Astrocyte (in vitro differentiated cells and primary cell): Measurements from ENCODE around the gene GREM1. TPM values are rescaled to one million over a fixed set of nuclear protein-coding genes. Genes with fewer than 3 reads are reported as not detected.

Experiments used
- DNase-seq: peaks from one replicate; pipeline ENCODE4 v3.0.0-alpha.2; 2010; ENCODE audit warnings: low read depth
- FAIRE-seq: peaks from 2 replicates; lab custom pipeline; 2011; peaks lifted over from hg19 to GRCh38; lab: Jason Lieb, UNC
- H2AFZ ChIP-seq: 2 replicates; pipeline ENCODE4 v1.6.0; 2012; ENCODE audit warnings: low read depth, low read length, inconsistent platforms
- H3K27ac ChIP-seq: 2 replicates; pipeline ENCODE4 v1.5.1; 2011; ENCODE audit warnings: low read depth, low read length, inconsistent platforms
- H3K27me3 ChIP-seq: 2 replicates; pipeline ENCODE4 v1.6.0; 2011; ENCODE audit warnings: low read length, inconsistent platforms; ENCODE audit not compliant: insufficient read depth
- H3K36me3 ChIP-seq: 2 replicates; pipeline ENCODE4 v1.5.1; 2011; ENCODE audit warnings: low read length, inconsistent platforms; ENCODE audit not compliant: insufficient read depth
- H3K4me1 ChIP-seq: 2 replicates; pipeline ENCODE4 v1.5.1; 2011; ENCODE audit warnings: low read length, inconsistent platforms; ENCODE audit not compliant: insufficient read depth
- H3K4me2 ChIP-seq: 2 replicates; pipeline ENCODE4 v1.6.0; 2012; ENCODE audit warnings: low read length, inconsistent platforms
- H3K4me3 ChIP-seq: 2 replicates; pipeline ENCODE4 v1.5.1; 2011; ENCODE audit warnings: low read depth, mild to moderate bottlenecking, low read length, inconsistent platforms; ENCODE audit not compliant: insufficient read depth
- H3K79me2 ChIP-seq: 2 replicates; pipeline ENCODE4 v1.6.0; 2012; ENCODE audit warnings: mild to moderate bottlenecking, low read length, inconsistent platforms; ENCODE audit not compliant: insufficient read depth
- H3K9ac ChIP-seq: 2 replicates; pipeline ENCODE4 v1.6.0; 2012; ENCODE audit warnings: mild to moderate bottlenecking, low read length, inconsistent platforms
- H3K9me3 ChIP-seq: 2 replicates; pipeline ENCODE4 v1.5.1; 2012; ENCODE audit warnings: low read depth, mild to moderate bottlenecking, low read length, inconsistent platforms; ENCODE audit not compliant: insufficient read depth
- H4K20me1 ChIP-seq: 2 replicates; pipeline ENCODE4 v1.6.0; 2012; ENCODE audit warnings: low read length, inconsistent platforms; ENCODE audit not compliant: insufficient read depth
- H3K27ac Mint-ChIP-seq: one replicate; pipeline ENCODE4 v1.8.0; 2021; ENCODE audit warnings: mild to moderate bottlenecking, mixed read lengths; ENCODE audit not compliant: unreplicated experiment
- H3K27me3 Mint-ChIP-seq: one replicate; pipeline ENCODE4 v1.8.0; 2021; ENCODE audit warnings: low read depth, mixed read lengths; ENCODE audit not compliant: unreplicated experiment
- H3K36me3 Mint-ChIP-seq: one replicate; pipeline ENCODE4 v1.8.0; 2021; ENCODE audit warnings: low read depth, mixed read lengths; ENCODE audit not compliant: unreplicated experiment
- H3K4me1 Mint-ChIP-seq: one replicate; pipeline ENCODE4 v1.8.0; 2021; ENCODE audit warnings: low read depth, mixed read lengths; ENCODE audit not compliant: unreplicated experiment
- H3K4me3 Mint-ChIP-seq: one replicate; pipeline ENCODE4 v1.8.0; 2021; ENCODE audit warnings: mild to moderate bottlenecking, moderate library complexity, mixed read lengths; ENCODE audit not compliant: unreplicated experiment
- H3K9me3 Mint-ChIP-seq: one replicate; pipeline ENCODE4 v1.8.0; 2021; ENCODE audit warnings: mild to moderate bottlenecking, mixed read lengths; ENCODE audit not compliant: unreplicated experiment
- EZH2 ChIP-seq: IDR thresholded peaks from 2 replicates; pipeline ENCODE4 v1.6.1; 2012; ENCODE audit warnings: mild to moderate bottlenecking, low read length, inconsistent platforms; ENCODE audit not compliant: insufficient read depth
- total RNA-seq: library from RNA; stranded (reverse); gene quantifications from 2 replicates; pipeline ENCODE4 v1.2.1, GENCODE V29; 2021
- TF ChIP-seq, protein P1 (sequence below): IDR thresholded peaks from 2 replicates; pipeline ENCODE4 v1.5.1; 2011; ENCODE audit warnings: low read depth, mild to moderate bottlenecking, inconsistent platforms, low read length, moderate library complexity; ENCODE audit not compliant: insufficient read depth

Gene GREM1
- total RNA-seq, 1 donor from 2014 or later, result 112 TPM

DNA sequence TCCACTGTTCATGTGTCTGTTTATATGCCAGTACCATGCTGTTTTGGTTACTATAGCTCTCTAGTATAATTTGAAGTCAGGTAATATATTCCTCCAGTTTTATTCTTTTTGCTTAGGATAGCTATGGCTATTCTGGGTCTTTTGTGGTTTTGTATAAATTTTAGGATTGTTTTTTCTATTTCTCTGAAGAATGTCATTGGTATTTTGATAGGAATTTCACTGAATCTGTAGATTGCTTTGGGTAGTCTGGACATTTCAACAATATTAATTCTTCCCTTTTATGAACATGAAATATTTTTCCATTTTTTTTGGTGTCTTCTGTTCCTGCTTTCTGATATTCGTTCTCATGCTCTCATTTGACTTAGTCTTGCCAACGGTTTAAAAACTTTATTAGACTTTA is 39.6 kb downstream of the GREM1 start:
- no peaks in the 10 kb centered on the region for H3K79me2 ChIP-seq
- H3K4me3 ChIP-seq, result no peak overlapping the region
- Mint-ChIP-seq H3K4me3 (no peak overlapping the region), H3K4me1 (no peaks in the 10 kb centered on the region), H3K36me3 (no peaks in the 10 kb centered on the region), H3K27ac (no peak overlapping the region), H3K9me3 (peaks cover 2% of the 10 kb centered on the region), H3K27me3 (no peaks in the 10 kb centered on the region)
- no peak overlapping the region for H3K27ac ChIP-seq
- H3K27me3 ChIP-seq, result no peaks in the 10 kb centered on the region
- no peak overlapping the region for H2AFZ ChIP-seq
- H3K36me3 ChIP-seq, result no peaks in the 10 kb centered on the region
- TF ChIP-seq EZH2, result no peak
- TF ChIP-seq, protein P1, sequence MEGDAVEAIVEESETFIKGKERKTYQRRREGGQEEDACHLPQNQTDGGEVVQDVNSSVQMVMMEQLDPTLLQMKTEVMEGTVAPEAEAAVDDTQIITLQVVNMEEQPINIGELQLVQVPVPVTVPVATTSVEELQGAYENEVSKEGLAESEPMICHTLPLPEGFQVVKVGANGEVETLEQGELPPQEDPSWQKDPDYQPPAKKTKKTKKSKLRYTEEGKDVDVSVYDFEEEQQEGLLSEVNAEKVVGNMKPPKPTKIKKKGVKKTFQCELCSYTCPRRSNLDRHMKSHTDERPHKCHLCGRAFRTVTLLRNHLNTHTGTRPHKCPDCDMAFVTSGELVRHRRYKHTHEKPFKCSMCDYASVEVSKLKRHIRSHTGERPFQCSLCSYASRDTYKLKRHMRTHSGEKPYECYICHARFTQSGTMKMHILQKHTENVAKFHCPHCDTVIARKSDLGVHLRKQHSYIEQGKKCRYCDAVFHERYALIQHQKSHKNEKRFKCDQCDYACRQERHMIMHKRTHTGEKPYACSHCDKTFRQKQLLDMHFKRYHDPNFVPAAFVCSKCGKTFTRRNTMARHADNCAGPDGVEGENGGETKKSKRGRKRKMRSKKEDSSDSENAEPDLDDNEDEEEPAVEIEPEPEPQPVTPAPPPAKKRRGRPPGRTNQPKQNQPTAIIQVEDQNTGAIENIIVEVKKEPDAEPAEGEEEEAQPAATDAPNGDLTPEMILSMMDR, result no peak
- H3K4me2 ChIP-seq, result no peak overlapping the region
- FAIRE-seq (no peak), DNase-seq (no peak)
- H4K20me1 ChIP-seq, result no peaks in the 10 kb centered on the region
- no peaks in the 10 kb centered on the region for H3K4me1 ChIP-seq
- no peak overlapping the region for H3K9ac ChIP-seq
- no peaks in the 10 kb centered on the region for H3K9me3 ChIP-seq

DNA sequence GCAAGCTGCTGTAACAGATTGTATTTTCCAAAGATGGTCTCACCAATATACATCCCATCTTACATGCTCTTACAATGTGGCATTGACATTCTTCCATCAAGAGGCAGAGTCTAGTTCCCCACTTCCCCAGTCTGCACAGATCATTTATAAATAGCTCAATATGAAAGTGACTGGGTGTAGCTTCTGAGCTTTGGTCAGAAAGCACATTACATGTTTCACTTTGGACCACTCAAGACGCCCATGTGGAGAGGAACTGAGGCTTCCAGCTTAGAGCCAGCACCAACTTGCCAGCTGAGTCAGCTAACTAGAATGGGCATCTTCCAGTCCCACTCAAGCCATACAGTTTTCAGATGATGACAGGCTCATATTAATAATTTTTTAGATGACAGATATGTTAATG is 45.5 kb downstream of the GREM1 start:
- H3K27ac Mint-ChIP-seq, result no peak overlapping the region
- Histone ChIP-seq H3K4me3 (no peak overlapping the region), H4K20me1 (no peaks in the 10 kb centered on the region), H3K27me3 (no peaks in the 10 kb centered on the region), H3K4me2 (no peak overlapping the region), H3K36me3 (no peaks in the 10 kb centered on the region), H3K79me2 (no peaks in the 10 kb centered on the region), H3K9me3 (no peaks in the 10 kb centered on the region), H2AFZ (no peak overlapping the region), H3K27ac (no peak overlapping the region), H3K4me1 (no peaks in the 10 kb centered on the region), H3K9ac (no peak overlapping the region)
- H3K27me3 Mint-ChIP-seq, result no peaks in the 10 kb centered on the region
- H3K36me3 Mint-ChIP-seq, result no peaks in the 10 kb centered on the region
- no peak for DNase-seq
- no peak for TF ChIP-seq EZH2
- TF ChIP-seq, protein P1, result no peak
- no peaks in the 10 kb centered on the region for H3K9me3 Mint-ChIP-seq
- H3K4me3 Mint-ChIP-seq, result no peak overlapping the region
- H3K4me1 Mint-ChIP-seq, result no peaks in the 10 kb centered on the region
- peak; percentile 37 for FAIRE-seq

DNA sequence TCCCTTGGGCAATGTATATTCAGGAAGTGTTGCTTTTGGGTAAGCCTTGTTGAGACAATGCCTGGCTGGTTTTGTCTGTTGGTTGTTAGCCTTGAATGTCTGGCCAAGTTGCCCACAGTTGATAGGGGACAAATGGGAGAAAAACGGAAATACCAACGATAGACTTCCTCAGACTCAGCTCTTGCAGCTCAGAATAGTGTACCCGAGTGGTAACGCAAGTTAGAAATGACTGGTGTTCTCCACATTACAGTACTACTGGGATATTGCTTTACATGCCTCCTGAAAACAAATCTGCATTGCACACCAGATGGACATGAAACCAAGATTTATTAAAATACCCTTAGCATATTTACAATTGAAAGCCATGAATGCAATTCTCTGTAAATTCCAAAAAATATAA is 47.4 kb downstream of the GREM1 start:
- no peaks in the 10 kb centered on the region for H3K27me3 ChIP-seq
- no peak overlapping the region for H3K4me3 ChIP-seq
- Mint-ChIP-seq H3K27me3 (no peaks in the 10 kb centered on the region), H3K36me3 (no peaks in the 10 kb centered on the region), H3K27ac (no peak overlapping the region), H3K4me3 (no peak overlapping the region), H3K4me1 (no peaks in the 10 kb centered on the region), H3K9me3 (no peaks in the 10 kb centered on the region)
- no peak overlapping the region for H2AFZ ChIP-seq
- no peaks in the 10 kb centered on the region for H3K36me3 ChIP-seq
- TF ChIP-seq, protein P1, result no peak
- no peak for TF ChIP-seq EZH2
- H3K79me2 ChIP-seq, result no peaks in the 10 kb centered on the region
- no peak overlapping the region for H3K9ac ChIP-seq
- no peak overlapping the region for H3K4me2 ChIP-seq
- no peaks in the 10 kb centered on the region for H3K4me1 ChIP-seq
- FAIRE-seq (no peak), DNase-seq (no peak)
- no peak overlapping the region for H3K27ac ChIP-seq
- H3K9me3 ChIP-seq, result no peaks in the 10 kb centered on the region
- H4K20me1 ChIP-seq, result no peaks in the 10 kb centered on the region
